Prostate gland (tissue), 2 donors: ENCODE data around the gene USP15. TPM values are rescaled to one million over a fixed set of nuclear protein-coding genes. Genes with fewer than 3 reads are reported as not detected.

Experiments
- DNase-seq: peaks from one replicate; pipeline ENCODE4 v3.0.0-alpha.2; 2019; ENCODE audit warnings: low spot score
- H3K27ac ChIP-seq, 2 donors: fragments of 200-600 bp; sonication (generic); 2 replicates each; pipeline ENCODE4 v1.5.1; 2017 to 2019
- H3K27me3 ChIP-seq: fragments of 200-600 bp; sonication (generic); replicated peaks from 2 replicates; pipeline ENCODE4 v1.5.1; 2019; ENCODE audit not compliant: insufficient read depth
- H3K36me3 ChIP-seq, 2 donors: fragments of 200-600 bp; sonication (generic); 1 replicate in 1 of 2; 2 replicates in 1 of 2; pipeline versions ENCODE4 v1.5.1 to v1.8.1; 2017 to 2019
- H3K4me1 ChIP-seq: fragments of 200-600 bp; sonication (generic); replicated peaks from 2 replicates; pipeline ENCODE4 v1.5.1; 2019
- H3K4me3 ChIP-seq, 2 donors: fragments of 200-600 bp; sonication (generic); 2 replicates each; pipeline ENCODE4 v1.5.1; 2017 to 2019
- H3K9me3 ChIP-seq: fragments of 200-600 bp; sonication (generic); 2 replicates; pipeline ENCODE4 v1.5.1; 2017
- POLR2A ChIP-seq: fragments of 450-650 bp; IDR thresholded peaks from one replicate; pipeline ENCODE4 v1.6.1; 2016; ENCODE audit warnings: antibody characterized with exemption, mild to moderate bottlenecking
- POLR2AphosphoS5 ChIP-seq: sonication (generic); formaldehyde crosslinking; IDR thresholded peaks from one replicate; pipeline ENCODE4 v1.6.1; 2017; ENCODE audit warnings: antibody characterized with exemption
- WGBS: methylation state at CpG from one replicate; pipeline ENCODE4 v1.1.5; 2018; 5-methylcytosine and 5-hydroxymethylcytosine counted together
- intact Hi-C: fragments of 100-400 bp; cut with DNase I; formaldehyde crosslinking; loops from one replicate; pipeline ENCODE4 v1.14.2; 2022
- total RNA-seq, 2 donors: library from RNA; depleted of rRNA; stranded (reverse); fragments of >200 nt; gene quantifications; one replicate each; pipeline ENCODE4 v1.1.0, GENCODE V29; 2016
- TF ChIP-seq, protein P1 (sequence below), 4 experiments: fragments of 200-600 bp in 2 of 4; fragments of 450-650 bp in 2 of 4; sonication (generic) in 2 of 4; IDR thresholded peaks; 1 replicate in 3 of 4; 2 replicates in 1 of 4; pipeline ENCODE4 v1.5.1; 2016 to 2019; ENCODE audit warnings: antibody characterized with exemption in 4 of 4, mild to moderate bottlenecking in 2 of 4, moderate library complexity in 2 of 4

The USP15 gene
- total RNA-seq, 2 donors from 2014 or later: 33.6 to 59.4 TPM

DNA sequence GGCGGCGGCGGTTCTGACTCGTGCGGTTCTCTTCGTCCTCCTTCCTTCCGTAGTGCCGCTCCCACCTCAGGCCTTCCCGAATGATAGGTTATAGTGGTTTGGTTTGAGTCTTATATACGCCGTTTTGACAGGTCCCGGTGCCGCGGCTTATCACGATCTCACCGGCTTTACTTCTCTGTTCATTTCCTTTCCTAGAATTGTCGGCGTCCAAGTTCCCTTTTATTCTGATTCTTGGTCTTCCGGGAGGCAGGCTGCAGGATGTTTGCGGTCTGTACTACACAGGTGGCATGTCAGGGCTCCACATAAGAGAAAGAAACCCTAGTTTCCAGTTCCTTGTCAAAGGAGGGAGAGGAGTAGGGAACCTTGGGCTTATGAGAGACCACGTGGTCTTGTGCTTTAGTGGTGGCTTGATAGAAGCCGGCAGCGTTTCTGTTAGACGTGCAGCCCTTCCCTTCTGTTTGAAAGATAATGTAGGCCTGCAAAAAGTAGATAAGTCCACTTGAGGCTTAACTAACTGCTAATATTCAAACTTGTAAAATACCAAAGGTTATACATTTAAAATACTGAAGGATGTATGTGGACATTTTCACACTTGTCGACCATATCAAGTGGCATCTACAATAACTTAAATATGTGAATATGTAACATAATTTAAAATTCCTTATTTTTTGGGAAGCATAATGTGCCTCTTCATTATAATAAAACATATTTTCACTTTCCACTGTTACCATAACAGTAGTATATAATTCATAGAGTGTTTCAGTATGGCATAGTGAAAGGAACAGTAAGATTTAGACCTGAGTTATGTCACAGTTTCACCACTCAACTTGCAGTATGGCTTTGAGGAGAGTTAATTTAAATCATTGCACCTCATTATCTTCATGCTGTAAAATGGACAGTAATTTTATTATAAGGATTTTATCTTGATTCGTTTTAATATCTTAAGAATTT is 804 bp downstream of the USP15 start:
- no peaks in the 10 kb centered on the region for H3K27me3 ChIP-seq
- H3K4me3 ChIP-seq: peak overlapping the region; percentile 78 to 95
- H3K27ac ChIP-seq: peak overlapping the region; percentile 93 to 95
- H3K4me1 ChIP-seq: no peaks in the 10 kb centered on the region
- H3K36me3 ChIP-seq: no peaks in the 10 kb centered on the region
- 3% methylated on average over 24 of the region's 26 CpGs for WGBS
- TF ChIP-seq POLR2AphosphoS5 (no peak), POLR2A (no peak)
- TF ChIP-seq, protein P1, sequence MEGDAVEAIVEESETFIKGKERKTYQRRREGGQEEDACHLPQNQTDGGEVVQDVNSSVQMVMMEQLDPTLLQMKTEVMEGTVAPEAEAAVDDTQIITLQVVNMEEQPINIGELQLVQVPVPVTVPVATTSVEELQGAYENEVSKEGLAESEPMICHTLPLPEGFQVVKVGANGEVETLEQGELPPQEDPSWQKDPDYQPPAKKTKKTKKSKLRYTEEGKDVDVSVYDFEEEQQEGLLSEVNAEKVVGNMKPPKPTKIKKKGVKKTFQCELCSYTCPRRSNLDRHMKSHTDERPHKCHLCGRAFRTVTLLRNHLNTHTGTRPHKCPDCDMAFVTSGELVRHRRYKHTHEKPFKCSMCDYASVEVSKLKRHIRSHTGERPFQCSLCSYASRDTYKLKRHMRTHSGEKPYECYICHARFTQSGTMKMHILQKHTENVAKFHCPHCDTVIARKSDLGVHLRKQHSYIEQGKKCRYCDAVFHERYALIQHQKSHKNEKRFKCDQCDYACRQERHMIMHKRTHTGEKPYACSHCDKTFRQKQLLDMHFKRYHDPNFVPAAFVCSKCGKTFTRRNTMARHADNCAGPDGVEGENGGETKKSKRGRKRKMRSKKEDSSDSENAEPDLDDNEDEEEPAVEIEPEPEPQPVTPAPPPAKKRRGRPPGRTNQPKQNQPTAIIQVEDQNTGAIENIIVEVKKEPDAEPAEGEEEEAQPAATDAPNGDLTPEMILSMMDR (IDR thresholded peaks at IDR 0.05): no peak
- peak; percentile 16 for DNase-seq
- intact Hi-C loops: no loop called here
- no peaks in the 10 kb centered on the region for H3K9me3 ChIP-seq

DNA sequence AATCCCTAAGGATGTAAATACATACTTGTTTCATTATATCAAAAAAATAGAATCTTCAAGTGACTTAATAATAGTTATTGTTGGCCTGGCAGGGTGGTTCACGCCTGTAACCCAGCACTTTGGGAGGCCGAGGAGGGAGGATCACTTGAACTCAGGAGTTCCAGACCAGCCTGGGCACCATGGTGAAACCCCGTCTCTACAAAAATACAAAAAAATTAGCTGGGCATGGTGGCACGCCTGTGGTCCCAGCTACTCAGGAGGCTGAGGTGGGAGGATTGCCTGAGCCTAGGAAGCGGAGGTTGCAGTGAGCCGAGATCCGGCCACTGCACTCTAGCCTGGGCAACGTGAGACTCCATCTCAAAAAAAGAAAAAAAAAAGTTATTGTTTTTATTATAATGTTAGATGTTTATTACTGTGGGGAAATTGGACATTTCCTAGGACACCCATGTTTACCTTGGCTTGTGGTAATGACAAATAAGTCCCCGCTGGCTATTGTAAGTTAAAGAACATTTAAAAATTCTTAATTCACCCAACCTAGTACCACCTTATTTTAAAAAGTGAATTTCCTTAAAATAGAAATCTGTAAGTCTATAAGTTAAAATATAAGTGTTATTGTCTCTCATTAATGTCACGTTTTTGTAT is 1.8 kb downstream of the USP15 start:
- TF ChIP-seq, protein P1 (IDR thresholded peaks at IDR 0.05): no peak
- TF ChIP-seq POLR2AphosphoS5: no peak
- no peak for TF ChIP-seq POLR2A
- H3K4me1 ChIP-seq: no peaks in the 10 kb centered on the region
- H3K27me3 ChIP-seq: no peaks in the 10 kb centered on the region
- H3K4me3 ChIP-seq: no peak overlapping the region
- no peaks in the 10 kb centered on the region for H3K36me3 ChIP-seq
- intact Hi-C loops: no loop called here
- no peak overlapping the region for H3K27ac ChIP-seq
- WGBS: 90% methylated on average over 10 of the region's 10 CpGs
- no peaks in the 10 kb centered on the region for H3K9me3 ChIP-seq
- DNase-seq: no peak

DNA sequence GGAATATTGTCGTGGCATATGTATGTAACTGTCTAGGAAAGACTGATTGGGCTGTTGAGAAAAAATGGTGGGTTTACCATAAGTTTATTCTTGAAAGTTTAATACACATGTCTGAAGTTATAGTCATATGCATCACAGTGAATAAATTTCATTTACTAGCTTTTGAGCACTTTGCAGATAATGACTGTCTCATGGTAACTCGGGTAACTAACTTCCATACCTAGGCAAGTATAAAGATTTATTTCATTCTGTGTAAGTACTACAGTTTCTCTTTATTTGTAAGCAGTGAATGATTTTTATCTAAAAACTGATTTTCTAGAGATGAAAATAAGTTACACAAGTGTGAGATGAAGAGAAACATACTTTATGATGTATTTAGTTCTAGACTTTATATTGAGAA is 3.0 kb downstream of the USP15 start:
- Histone ChIP-seq H3K27me3 (no peaks in the 10 kb centered on the region), H3K9me3 (no peaks in the 10 kb centered on the region), H3K4me3 (no peak overlapping the region), H3K4me1 (no peaks in the 10 kb centered on the region), H3K27ac (no peak overlapping the region), H3K36me3 (no peaks in the 10 kb centered on the region)
- 72% methylated on average over 2 of the region's 2 CpGs for WGBS
- TF ChIP-seq POLR2AphosphoS5: no peak
- TF ChIP-seq POLR2A: no peak
- TF ChIP-seq, protein P1 (IDR thresholded peaks at IDR 0.05): no peak
- DNase-seq: no peak
- intact Hi-C loops: no loop called here

DNA sequence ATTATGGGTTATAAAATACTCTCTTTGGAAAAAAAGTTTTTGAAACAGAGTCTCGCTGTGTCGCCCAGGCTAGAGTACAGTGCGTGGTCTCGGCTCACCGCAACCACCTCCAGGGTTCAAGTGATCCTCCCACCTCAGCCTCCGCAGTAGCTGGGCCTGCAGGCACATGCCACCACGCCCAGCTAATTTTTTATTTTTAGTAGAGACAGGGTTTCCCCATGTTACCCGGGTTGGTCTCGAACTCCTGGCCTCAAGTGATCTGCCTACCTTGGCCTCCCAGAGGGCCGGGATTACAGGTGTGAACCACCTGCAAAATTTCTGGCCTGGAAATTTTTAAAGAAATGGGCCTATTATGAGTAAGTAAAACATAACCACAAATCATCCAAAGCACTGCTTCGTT is 3.8 kb downstream of the USP15 start:
- Histone ChIP-seq H3K27me3 (no peaks in the 10 kb centered on the region), H3K9me3 (no peaks in the 10 kb centered on the region), H3K27ac (no peak overlapping the region), H3K4me3 (no peak overlapping the region), H3K36me3 (no peaks in the 10 kb centered on the region), H3K4me1 (no peaks in the 10 kb centered on the region)
- DNase-seq: no peak
- intact Hi-C loops: no loop called here
- TF ChIP-seq, protein P1 (IDR thresholded peaks at IDR 0.05): no peak
- TF ChIP-seq POLR2AphosphoS5 (no peak), POLR2A (no peak)
- 91% methylated on average over 11 of the region's 11 CpGs for WGBS
